ENCODE results near the gene ONECUT2. TPM values are rescaled to one million over a fixed set of nuclear protein-coding genes. Genes with fewer than 3 reads are reported as not detected.

ONECUT2 gene
- total RNA-seq, 1 donor from 2014 or later = 0.41 TPM

DNA sequence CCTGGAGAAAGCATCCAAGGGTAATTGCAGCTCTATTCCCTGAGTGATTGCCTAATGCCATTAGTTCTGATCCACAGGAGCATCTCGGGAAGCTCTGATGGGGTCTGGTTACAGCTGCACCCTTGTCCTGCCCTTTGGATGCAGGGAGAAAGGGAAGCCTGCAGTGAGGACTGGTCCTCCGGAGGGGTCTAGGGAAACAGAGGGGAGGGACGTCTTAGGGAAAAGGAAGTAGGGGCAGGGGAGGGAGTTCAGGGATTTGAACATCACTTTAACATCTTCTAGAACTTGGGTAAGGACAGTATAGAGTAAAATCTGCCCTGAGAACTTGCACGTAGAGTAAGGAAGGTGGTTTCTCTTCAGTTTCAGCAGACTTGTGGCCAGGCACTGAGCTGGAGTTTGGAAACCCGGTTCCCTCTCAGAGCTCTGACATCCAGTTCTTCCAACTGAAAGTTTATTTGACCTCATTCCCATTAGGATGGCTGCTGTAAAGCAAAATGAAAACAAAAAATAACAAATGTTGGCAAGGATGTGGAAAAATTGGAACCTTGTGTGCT lies 20.5 kb downstream of the ONECUT2 start:
- intact Hi-C loops (cut with micrococcal nuclease) = no loop called here

DNA sequence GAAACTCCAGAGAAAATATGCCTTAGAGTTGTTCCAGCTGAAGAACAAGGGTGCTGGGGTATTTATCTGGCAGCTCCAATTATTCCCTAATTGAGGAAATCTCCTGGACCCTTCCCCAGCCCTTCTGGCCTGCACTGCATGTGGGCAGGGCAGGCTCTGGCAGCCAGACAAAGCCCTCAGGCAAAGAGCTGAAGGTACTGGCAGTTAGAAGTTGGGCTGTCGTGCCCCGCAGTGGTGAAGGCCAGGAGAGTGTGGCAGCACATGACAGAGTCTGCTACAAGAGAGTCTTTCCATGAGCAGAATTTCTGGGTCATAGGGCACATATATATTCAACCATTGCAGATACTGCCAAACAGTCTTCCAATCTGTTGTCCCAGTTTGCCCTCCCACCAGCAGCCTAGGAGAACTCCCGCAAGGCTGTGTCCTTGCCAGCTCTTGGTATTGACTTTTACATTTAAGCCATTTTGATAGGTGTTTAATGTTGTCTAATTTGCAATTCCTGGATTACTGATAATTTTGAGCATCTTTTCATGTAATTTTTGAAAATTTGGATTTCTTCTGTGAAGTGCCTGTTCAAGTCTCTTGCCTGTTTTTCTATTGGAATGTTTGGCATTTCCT lies 26.6 kb downstream of the ONECUT2 start:
- Histone ChIP-seq H3K4me1 (peaks cover 7% of the 10 kb centered on the region), H3K9me3 (replicated peaks) (no peaks in the 10 kb centered on the region), H3K27ac (replicated peaks) (no peak overlapping the region), H3K27me3 (ENCODE audit: low read depth) (peaks cover 9% of the 10 kb centered on the region), H3K36me3 (no peaks in the 10 kb centered on the region), H3K4me3 (no peak overlapping the region)
- TF ChIP-seq, protein P1, sequence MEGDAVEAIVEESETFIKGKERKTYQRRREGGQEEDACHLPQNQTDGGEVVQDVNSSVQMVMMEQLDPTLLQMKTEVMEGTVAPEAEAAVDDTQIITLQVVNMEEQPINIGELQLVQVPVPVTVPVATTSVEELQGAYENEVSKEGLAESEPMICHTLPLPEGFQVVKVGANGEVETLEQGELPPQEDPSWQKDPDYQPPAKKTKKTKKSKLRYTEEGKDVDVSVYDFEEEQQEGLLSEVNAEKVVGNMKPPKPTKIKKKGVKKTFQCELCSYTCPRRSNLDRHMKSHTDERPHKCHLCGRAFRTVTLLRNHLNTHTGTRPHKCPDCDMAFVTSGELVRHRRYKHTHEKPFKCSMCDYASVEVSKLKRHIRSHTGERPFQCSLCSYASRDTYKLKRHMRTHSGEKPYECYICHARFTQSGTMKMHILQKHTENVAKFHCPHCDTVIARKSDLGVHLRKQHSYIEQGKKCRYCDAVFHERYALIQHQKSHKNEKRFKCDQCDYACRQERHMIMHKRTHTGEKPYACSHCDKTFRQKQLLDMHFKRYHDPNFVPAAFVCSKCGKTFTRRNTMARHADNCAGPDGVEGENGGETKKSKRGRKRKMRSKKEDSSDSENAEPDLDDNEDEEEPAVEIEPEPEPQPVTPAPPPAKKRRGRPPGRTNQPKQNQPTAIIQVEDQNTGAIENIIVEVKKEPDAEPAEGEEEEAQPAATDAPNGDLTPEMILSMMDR (IDR thresholded peaks at IDR 0.05; ENCODE audit: borderline replicate concordance) = no peak
- DNase-seq = no peak
- intact Hi-C loops (cut with micrococcal nuclease) = no loop called here

More for the DNA sequence above, 20.5 kb downstream of the ONECUT2 start:
- Histone ChIP-seq H3K9me3 (replicated peaks) (no peaks in the 10 kb centered on the region), H3K36me3 (no peaks in the 10 kb centered on the region), H3K4me3 (no peak overlapping the region), H3K4me1 (no peaks in the 10 kb centered on the region), H3K27me3 (ENCODE audit: low read depth) (peaks cover 66% of the 10 kb centered on the region), H3K27ac (replicated peaks) (no peak overlapping the region)
- DNase-seq = no peak
- TF ChIP-seq, protein P1 (IDR thresholded peaks at IDR 0.05; ENCODE audit: borderline replicate concordance) = no peak

DNA sequence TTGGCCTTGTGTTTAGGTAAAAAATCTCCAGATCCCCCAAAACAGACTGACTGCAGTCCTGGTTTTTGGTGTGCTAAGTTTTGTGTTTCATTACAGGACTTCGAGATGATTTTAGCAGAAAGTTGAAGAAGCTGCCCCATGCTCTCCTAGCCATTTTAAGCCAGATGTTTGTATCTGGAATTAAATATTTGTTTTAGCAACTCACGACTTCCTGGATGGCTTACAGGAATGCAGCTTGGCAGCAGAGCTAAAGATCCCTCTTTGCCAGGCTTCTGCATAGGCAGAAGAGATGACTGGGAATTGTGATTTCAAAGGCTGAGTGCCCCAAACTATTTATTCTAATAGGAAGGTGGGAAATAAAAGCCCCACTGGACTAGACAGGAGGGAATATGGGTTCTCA lies 31.1 kb downstream of the ONECUT2 start:
- Histone ChIP-seq H3K4me1 (peaks cover 12% of the 10 kb centered on the region), H3K27ac (replicated peaks) (no peak overlapping the region), H3K4me3 (no peak overlapping the region), H3K36me3 (no peaks in the 10 kb centered on the region), H3K27me3 (ENCODE audit: low read depth) (peaks cover 9% of the 10 kb centered on the region), H3K9me3 (replicated peaks) (no peaks in the 10 kb centered on the region)
- DNase-seq = no peak
- intact Hi-C loops (cut with micrococcal nuclease) = no loop called here
- TF ChIP-seq, protein P1 (IDR thresholded peaks at IDR 0.05; ENCODE audit: borderline replicate concordance) = no peak

DNA sequence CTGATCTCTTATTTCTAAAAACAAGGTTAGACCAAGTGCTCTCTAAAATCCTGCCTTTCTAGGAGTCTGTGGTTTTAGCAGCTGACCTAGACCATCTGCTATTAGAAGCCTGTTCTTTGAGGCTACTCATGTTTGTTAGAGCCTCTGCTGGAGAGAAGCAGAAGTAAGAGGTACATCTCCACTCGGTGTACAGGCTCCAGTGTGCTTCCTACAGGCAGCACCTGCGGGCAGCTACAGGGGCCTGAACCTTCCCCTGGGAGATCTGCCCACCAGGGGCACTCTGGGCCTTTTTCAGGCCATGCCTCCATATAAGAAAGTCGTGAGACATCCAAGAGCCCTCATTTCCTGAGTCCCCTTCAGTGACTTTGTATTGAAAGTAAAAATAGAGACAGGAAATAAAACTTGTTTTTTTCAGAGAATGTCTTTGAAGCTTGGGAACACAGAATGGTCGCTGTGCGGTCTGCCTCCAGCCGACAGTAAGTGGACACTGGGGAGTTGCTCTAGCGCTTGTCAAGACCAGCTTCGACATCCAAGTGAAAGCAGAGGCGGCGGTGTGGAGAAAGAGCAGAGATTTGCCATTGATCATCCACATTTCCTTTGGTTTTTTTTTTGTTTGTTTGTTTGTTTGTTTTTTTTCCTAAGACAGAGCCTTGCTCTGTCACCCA lies 31.7 kb downstream of the ONECUT2 start:
- no peak overlapping the region for H3K27ac ChIP-seq (replicated peaks)
- H3K4me1 ChIP-seq = peaks cover 12% of the 10 kb centered on the region
- H3K27me3 ChIP-seq (ENCODE audit: low read depth) = peaks cover 11% of the 10 kb centered on the region
- TF ChIP-seq, protein P1 (IDR thresholded peaks at IDR 0.05; ENCODE audit: borderline replicate concordance) = no peak
- intact Hi-C loops (cut with micrococcal nuclease) = no loop called here
- no peak for DNase-seq
- H3K4me3 ChIP-seq = no peak overlapping the region
- no peaks in the 10 kb centered on the region for H3K36me3 ChIP-seq
- no peaks in the 10 kb centered on the region for H3K9me3 ChIP-seq (replicated peaks)

DNA sequence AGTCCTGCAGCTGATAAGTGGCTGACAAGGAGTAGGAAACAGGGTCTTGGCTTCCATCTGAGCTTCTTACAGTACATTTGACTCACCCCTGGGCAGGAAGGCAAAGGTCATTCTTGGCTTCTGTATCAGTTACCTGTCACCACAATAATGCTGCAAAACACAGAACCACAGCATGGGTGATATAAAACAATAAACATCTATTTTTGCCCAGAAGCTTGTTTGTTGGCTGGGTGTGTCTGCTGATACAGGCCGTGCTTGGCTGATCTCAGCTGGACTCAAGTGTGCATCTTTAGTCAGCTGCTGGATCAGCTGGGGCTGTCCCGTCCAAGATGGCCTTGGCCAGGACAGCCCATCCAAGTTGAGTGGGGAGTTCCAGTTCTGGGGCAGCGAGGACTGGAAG lies 34.7 kb downstream of the ONECUT2 start:
- TF ChIP-seq, protein P1 (IDR thresholded peaks at IDR 0.05; ENCODE audit: borderline replicate concordance) = no peak
- H3K4me1 ChIP-seq = peaks cover 12% of the 10 kb centered on the region
- DNase-seq = no peak
- no peaks in the 10 kb centered on the region for H3K9me3 ChIP-seq (replicated peaks)
- peaks cover 16% of the 10 kb centered on the region for H3K27me3 ChIP-seq (ENCODE audit: low read depth)
- no peak overlapping the region for H3K27ac ChIP-seq (replicated peaks)
- no peak overlapping the region for H3K4me3 ChIP-seq
- no peaks in the 10 kb centered on the region for H3K36me3 ChIP-seq
- intact Hi-C loops (cut with micrococcal nuclease) = no loop called here

All from left ventricle myocardium inferior (tissue), 1 donor.